PFSK-1 (cell line): ENCODE results near the gene MAP3K12.

ENCODE experiments used
- FOXP2 ChIP-seq: optimal IDR thresholded peaks from 2 replicates; pipeline ENCODE3; 2011; ENCODE audit warnings: borderline replicate concordance, control low read depth, inconsistent platforms; ENCODE audit not compliant: insufficient read depth; ENCODE audit errors: extremely low read length, extremely low read depth
- POLR2AphosphoS5 ChIP-seq: IDR thresholded peaks from 2 replicates; pipeline ENCODE4 v1.6.1; 2012; ENCODE audit warnings: low read depth, mild to moderate bottlenecking, control low read depth, low read length, moderate library complexity
- REST ChIP-seq, 2 experiments: IDR thresholded peaks; 2 replicates each; pipeline versions ENCODE4 v1.6.1 to v1.8.0; 2011 to 2012; ENCODE audit warnings: low read depth in 2 of 2, low read length in 2 of 2, control low read depth in 1 of 2, inconsistent platforms in 1 of 2, mild to moderate bottlenecking in 1 of 2, moderate library complexity in 1 of 2; ENCODE audit not compliant: insufficient read depth in 1 of 2
- SIN3A ChIP-seq: IDR thresholded peaks from 2 replicates; pipeline ENCODE4 v1.6.1; 2012; ENCODE audit warnings: mild to moderate bottlenecking, low read length, moderate library complexity, borderline replicate concordance; ENCODE audit not compliant: insufficient read depth
- TAF1 ChIP-seq: IDR thresholded peaks from 2 replicates; pipeline ENCODE4 v1.6.1; 2012; ENCODE audit warnings: low read length, control low read depth, borderline replicate concordance; ENCODE audit not compliant: insufficient read depth

GRCh38 chr12:53532524-53533445 is 33.5 kb upstream of the MAP3K12 start:
- TF ChIP-seq POLR2AphosphoS5 (no peak), REST (IDR thresholded peaks at IDR 0.05; ENCODE audit: insufficient read depth in 1 of 2, low read depth in 2 of 2, low read length in 2 of 2) (no peak), TAF1 (no peak), SIN3A (no peak), FOXP2 (no peak)
